Measurements from ENCODE around the gene NUP37. TPM values are rescaled to one million over a fixed set of nuclear protein-coding genes. Genes with fewer than 3 reads are reported as not detected.
A peak's percentile ranks its signal among the peaks of the same experiment; 100 is the strongest.
"Not testable (repeated sequence)": the region's sequence is repeated elsewhere in the genome, so short reads cannot be mapped to it uniquely, and the experiment has no call there.

NUP37 gene
- total RNA-seq, 1 donor from 2014 or later = 35.5 TPM

DNA sequence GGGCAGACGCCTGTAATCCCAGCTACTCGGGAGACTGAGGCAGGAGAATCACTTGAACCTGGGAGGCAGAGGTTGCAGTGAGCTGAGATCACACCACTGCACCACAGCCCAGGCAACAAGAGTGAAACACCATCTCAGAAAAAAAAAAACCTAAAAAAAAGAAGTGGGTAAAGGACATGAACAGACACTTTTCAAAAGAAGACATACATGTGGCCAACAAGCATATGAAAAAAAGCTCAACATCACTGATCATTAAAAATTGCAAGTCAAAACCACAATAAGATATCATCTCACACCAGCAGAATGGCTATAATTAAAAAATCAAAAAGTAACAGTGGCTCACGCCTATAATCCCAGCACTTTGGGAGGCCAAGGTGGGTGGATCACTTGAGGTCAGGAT lies 10.8 kb upstream of the NUP37 start:
- not testable (repeated sequence) for FAIRE-seq; H3K27me3 ChIP-seq (ENCODE audit: control insufficient read depth, insufficient read depth, low read length); H3K36me3 ChIP-seq (ENCODE audit: control insufficient read depth, insufficient read depth, low read length); H3K4me3 ChIP-seq (ENCODE audit: low read depth, low read length); DNase-seq (ENCODE audit: low read depth)

DNA sequence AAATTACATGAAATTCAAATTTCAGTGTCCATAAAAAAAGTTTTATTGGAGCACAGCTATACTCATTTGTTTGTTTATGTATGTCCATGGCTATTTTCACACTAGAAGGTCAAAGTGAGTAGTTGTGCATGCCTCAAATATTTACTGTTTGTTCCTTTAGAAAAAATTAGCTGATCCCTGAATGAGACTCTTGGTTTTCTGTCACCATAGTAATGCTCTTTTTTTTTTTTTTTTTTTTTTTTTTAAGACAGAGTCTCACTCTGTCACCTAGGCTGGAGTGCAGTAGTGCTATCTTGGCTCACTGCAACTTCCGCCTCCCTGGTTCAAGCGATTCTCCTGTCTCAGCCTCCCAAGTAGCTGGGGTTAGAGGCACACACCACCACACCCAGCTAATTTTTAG lies 1.4 kb upstream of the NUP37 start:
- FAIRE-seq; H3K27me3 ChIP-seq (ENCODE audit: control insufficient read depth, insufficient read depth, low read length); H3K4me3 ChIP-seq (ENCODE audit: low read depth, low read length); DNase-seq (ENCODE audit: low read depth); H3K36me3 ChIP-seq (ENCODE audit: control insufficient read depth, insufficient read depth, low read length): not testable (repeated sequence)

DNA sequence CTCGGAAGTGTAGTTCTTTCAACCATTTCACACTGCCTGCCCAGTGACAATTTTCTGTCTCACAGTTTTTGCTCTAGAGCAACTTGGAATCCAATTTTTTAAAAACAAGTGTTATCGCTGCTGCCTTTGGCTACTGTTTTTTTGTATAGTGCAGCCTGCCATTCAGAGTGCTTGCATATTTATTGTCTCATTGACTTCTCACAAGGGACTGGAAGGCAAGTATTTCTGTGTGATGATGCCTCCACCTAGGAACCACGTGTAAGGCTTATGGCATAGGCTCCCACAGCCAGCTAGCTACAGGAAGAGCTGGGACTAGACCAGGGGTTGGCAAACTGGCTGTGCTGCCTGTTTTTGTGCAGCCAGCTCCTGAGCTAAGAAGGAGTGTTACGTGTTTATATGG lies 972 bp upstream of the NUP37 start:
- H3K27me3 ChIP-seq (ENCODE audit: control insufficient read depth, insufficient read depth, low read length) = no peaks in the 10 kb centered on the region
- no peak for FAIRE-seq
- H3K36me3 ChIP-seq (ENCODE audit: control insufficient read depth, insufficient read depth, low read length) = no peaks in the 10 kb centered on the region
- DNase-seq (ENCODE audit: low read depth) = peak; percentile 42
- peak overlapping the region; percentile 72 for H3K4me3 ChIP-seq (ENCODE audit: low read depth, low read length)
- TF ChIP-seq, protein P1, sequence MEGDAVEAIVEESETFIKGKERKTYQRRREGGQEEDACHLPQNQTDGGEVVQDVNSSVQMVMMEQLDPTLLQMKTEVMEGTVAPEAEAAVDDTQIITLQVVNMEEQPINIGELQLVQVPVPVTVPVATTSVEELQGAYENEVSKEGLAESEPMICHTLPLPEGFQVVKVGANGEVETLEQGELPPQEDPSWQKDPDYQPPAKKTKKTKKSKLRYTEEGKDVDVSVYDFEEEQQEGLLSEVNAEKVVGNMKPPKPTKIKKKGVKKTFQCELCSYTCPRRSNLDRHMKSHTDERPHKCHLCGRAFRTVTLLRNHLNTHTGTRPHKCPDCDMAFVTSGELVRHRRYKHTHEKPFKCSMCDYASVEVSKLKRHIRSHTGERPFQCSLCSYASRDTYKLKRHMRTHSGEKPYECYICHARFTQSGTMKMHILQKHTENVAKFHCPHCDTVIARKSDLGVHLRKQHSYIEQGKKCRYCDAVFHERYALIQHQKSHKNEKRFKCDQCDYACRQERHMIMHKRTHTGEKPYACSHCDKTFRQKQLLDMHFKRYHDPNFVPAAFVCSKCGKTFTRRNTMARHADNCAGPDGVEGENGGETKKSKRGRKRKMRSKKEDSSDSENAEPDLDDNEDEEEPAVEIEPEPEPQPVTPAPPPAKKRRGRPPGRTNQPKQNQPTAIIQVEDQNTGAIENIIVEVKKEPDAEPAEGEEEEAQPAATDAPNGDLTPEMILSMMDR (IDR thresholded peaks at IDR 0.05; ENCODE audit: insufficient read depth, low read length, severe bottlenecking) = no peak

DNA sequence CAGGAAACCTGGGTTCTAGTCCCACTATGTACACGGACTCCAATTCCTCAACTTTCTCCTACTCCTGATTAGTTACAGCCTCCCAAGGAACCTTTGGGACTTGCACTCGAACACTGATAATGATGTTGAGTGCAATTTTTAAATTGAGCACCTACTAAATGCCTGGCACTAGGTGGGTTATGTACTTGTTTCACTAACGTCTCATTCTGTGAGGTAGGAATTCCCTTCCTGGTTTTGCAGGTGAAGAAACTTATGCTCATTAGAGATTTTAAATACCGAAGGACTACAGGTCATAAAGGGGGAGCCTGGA lies 605 bp upstream of the NUP37 start:
- FAIRE-seq (no peak), DNase-seq (ENCODE audit: low read depth) (no peak)
- Histone ChIP-seq H3K4me3 (ENCODE audit: low read depth, low read length) (peak overlapping the region; percentile 72), H3K27me3 (ENCODE audit: control insufficient read depth, insufficient read depth, low read length) (no peaks in the 10 kb centered on the region), H3K36me3 (ENCODE audit: control insufficient read depth, insufficient read depth, low read length) (no peaks in the 10 kb centered on the region)
- TF ChIP-seq, protein P1 (IDR thresholded peaks at IDR 0.05; ENCODE audit: insufficient read depth, low read length, severe bottlenecking) = no peak

DNA sequence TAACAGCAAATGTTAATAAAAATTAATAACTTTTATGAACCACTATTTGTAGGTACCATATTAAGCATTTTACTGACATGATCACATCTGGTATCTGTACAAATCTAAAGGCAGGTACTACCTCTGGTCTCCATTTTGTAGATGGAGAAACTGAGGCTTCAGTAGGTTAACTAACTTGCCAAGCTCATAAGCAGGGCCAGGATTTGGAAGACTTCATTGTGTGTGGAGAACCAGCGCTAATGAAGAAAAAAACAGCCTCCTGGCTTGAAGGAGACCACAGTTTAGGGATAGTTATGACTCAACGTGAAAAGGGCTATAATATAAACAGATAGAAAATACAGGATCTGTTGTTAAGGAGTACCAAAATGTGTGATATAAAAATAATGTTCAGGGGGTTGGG lies 1.0 kb downstream of the NUP37 start:
- Histone ChIP-seq H3K4me3 (ENCODE audit: low read depth, low read length) (no peak overlapping the region), H3K36me3 (ENCODE audit: control insufficient read depth, insufficient read depth, low read length) (no peaks in the 10 kb centered on the region), H3K27me3 (ENCODE audit: control insufficient read depth, insufficient read depth, low read length) (no peaks in the 10 kb centered on the region)
- TF ChIP-seq, protein P1 (IDR thresholded peaks at IDR 0.05; ENCODE audit: insufficient read depth, low read length, severe bottlenecking) = no peak
- DNase-seq (ENCODE audit: low read depth) = no peak
- FAIRE-seq = no peak

DNA sequence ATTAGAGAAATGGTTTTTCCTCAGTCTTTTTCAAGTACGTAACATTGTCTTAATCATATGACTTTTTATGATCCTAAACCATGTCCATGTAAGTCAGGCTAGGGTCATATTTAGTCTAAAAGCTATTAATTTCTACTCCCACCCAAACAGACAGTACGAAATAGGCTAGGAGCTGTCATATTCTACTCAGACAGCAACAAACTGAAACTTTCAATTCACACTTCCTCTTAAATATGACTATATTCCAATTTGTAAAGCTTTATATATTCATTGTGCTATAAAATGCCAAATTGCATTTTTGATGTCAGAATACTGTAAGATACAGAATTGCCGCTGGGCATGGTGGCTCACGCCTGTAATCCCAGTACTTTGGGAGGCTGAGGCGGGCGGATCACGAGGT lies 3.5 kb downstream of the NUP37 start:
- TF ChIP-seq, protein P1 (IDR thresholded peaks at IDR 0.05; ENCODE audit: insufficient read depth, low read length, severe bottlenecking) = no peak
- H3K4me3 ChIP-seq (ENCODE audit: low read depth, low read length) = no peak overlapping the region
- H3K27me3 ChIP-seq (ENCODE audit: control insufficient read depth, insufficient read depth, low read length) = no peaks in the 10 kb centered on the region
- no peaks in the 10 kb centered on the region for H3K36me3 ChIP-seq (ENCODE audit: control insufficient read depth, insufficient read depth, low read length)
- DNase-seq (ENCODE audit: low read depth) (no peak), FAIRE-seq (no peak)

DNA sequence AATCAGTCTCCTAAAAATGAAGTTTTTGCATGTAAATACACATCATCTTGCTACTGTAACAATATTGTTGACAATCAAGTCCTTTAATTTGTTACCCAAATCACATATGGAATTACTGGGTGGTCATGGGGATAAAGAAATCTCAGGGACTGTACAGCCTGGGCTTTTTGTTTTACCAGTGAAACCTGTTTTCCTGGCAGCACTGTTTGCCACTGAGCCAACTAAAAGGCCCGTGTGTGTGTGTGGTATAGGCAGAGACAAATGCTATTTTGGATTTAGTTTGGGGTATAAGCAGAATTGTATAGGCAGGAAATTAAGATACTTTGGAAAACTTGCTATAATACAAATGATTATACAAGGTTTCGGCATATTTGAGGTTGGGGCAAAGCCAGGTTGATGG lies 5.7 kb downstream of the NUP37 start:
- H3K36me3 ChIP-seq (ENCODE audit: control insufficient read depth, insufficient read depth, low read length) = peaks cover 1% of the 10 kb centered on the region

More for the DNA sequence above, 5.7 kb downstream of the NUP37 start:
- FAIRE-seq = no peak
- TF ChIP-seq, protein P1 (IDR thresholded peaks at IDR 0.05; ENCODE audit: insufficient read depth, low read length, severe bottlenecking) = no peak
- DNase-seq (ENCODE audit: low read depth) = no peak
- Histone ChIP-seq H3K4me3 (ENCODE audit: low read depth, low read length) (no peak overlapping the region), H3K27me3 (ENCODE audit: control insufficient read depth, insufficient read depth, low read length) (no peaks in the 10 kb centered on the region)

Measured in bronchial epithelial cell (primary cell).